Activated T-helper 2 cell treated with anti-CD3 and anti-CD28 coated beads, Interferon-gamma antibody, Interleukin-2, Interleukin-4, amounts not matched to agents 10 μg/mL and 5 μg/mL and 100 μg/mL, durations not matched to agents 14 hours and 24 hours and 36 hours (primary cell): ENCODE measurements around the gene NFS1. TPM values are rescaled to one million over a fixed set of nuclear protein-coding genes. Genes with fewer than 3 reads are reported as not detected.
A peak's percentile ranks its signal among the peaks of the same experiment; 100 is the strongest.

Experiments used
- DNase-seq: peaks from one replicate; pipeline ENCODE4 v3.0.0; 2021; ENCODE audit warnings: low spot score
- H3K27ac Mint-ChIP-seq: one replicate; pipeline ENCODE4 v1.8.0; 2021; ENCODE audit warnings: mixed read lengths
- H3K27me3 Mint-ChIP-seq: one replicate; pipeline ENCODE4 v1.8.0; 2021; ENCODE audit warnings: low read depth, mixed read lengths
- H3K36me3 Mint-ChIP-seq: one replicate; pipeline ENCODE4 v1.8.0; 2021; ENCODE audit warnings: low read depth, mixed read lengths
- H3K4me1 Mint-ChIP-seq: one replicate; pipeline ENCODE4 v1.8.0; 2021; ENCODE audit warnings: low read depth, mixed read lengths
- H3K4me3 Mint-ChIP-seq: one replicate; pipeline ENCODE4 v1.8.0; 2021; ENCODE audit warnings: low read depth, mild to moderate bottlenecking, moderate library complexity, mixed read lengths
- H3K9me3 Mint-ChIP-seq: one replicate; pipeline ENCODE4 v1.8.0; 2021; ENCODE audit warnings: mixed read lengths
- intact Hi-C: fragments of 100-400 bp; cut with micrococcal nuclease; formaldehyde crosslinking; loops from one replicate; pipeline ENCODE4 v1.15.1; 2023
- total RNA-seq: library from RNA; stranded (reverse); gene quantifications from 2 replicates; pipeline ENCODE4 v1.2.3, GENCODE V29; 2022

Gene NFS1
- total RNA-seq, 1 donor from 2014 or later: 39.1 TPM

DNA sequence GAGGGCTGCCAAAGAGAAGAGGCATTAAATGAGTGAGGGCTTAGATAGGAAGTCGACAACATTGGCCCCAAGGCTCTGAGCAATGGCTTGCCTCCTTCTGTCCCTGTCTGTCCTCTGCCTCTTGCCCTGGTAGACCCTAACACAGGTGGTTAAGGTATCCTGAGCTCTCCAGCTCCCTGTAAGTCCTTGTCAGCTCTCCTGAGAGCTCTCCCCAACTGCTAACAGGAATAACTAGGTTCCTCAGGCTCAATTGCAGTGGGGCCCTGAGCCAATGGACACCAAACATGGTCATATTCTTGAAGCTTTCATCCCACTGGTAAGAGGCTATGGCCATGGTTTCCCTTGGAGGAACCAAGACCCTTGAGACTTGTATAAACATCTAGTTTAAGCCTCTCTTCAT lies 29.5 kb downstream of the NFS1 start:
- Mint-ChIP-seq H3K27me3 (no peaks in the 10 kb centered on the region), H3K9me3 (no peaks in the 10 kb centered on the region), H3K36me3 (peaks cover 52% of the 10 kb centered on the region), H3K27ac (no peak overlapping the region), H3K4me3 (no peak overlapping the region), H3K4me1 (peaks cover 4% of the 10 kb centered on the region)
- intact Hi-C loops: no loop called here
- DNase-seq: no peak

DNA sequence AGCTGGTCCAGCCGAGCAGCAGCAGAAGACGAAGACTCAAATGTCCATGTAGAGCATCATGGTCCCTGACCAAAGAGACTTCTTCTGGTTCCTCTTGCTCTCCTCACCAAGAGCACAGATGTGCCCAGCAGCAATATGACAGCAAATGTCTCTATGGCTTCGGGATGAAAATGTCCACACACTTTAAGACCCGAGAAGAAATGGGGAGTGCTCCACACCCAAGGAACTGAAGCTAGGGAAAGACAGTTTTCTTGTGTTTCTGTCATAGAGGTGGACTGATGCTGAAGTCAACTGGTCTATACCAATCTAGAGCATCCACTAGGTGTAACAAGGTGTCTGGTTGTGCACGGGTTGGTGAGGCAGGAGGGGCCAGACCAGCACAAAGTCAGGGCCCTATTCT lies 29.9 kb downstream of the NFS1 start:
- Mint-ChIP-seq H3K4me3 (no peak overlapping the region), H3K27ac (no peak overlapping the region), H3K9me3 (no peaks in the 10 kb centered on the region), H3K27me3 (no peaks in the 10 kb centered on the region), H3K4me1 (peaks cover 4% of the 10 kb centered on the region), H3K36me3 (peaks cover 49% of the 10 kb centered on the region)
- no peak for DNase-seq
- intact Hi-C loops: no loop called here

DNA sequence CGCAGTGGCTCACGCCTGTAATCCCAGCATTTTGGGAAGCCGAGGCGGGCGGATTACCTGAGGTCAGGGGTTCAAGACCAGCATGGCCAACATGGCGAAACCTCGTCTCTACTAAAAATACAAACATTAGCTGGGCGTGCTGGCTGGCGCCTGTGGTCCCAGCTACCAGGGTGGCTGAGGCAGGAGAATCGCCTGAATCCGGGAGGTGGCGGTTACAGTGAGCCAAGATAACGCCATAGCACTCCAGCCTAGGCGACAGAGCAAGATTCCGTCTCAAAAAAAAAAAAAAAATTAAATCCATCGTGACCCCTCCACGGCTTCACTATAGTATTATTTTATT lies 33.2 kb downstream of the NFS1 start:
- no peak overlapping the region for H3K27ac Mint-ChIP-seq
- peaks cover 55% of the 10 kb centered on the region for H3K36me3 Mint-ChIP-seq
- H3K27me3 Mint-ChIP-seq: no peaks in the 10 kb centered on the region
- no peak for DNase-seq
- peaks cover 30% of the 10 kb centered on the region for H3K4me1 Mint-ChIP-seq
- H3K4me3 Mint-ChIP-seq: no peak overlapping the region
- H3K9me3 Mint-ChIP-seq: no peaks in the 10 kb centered on the region
- intact Hi-C loops: no loop called here

DNA sequence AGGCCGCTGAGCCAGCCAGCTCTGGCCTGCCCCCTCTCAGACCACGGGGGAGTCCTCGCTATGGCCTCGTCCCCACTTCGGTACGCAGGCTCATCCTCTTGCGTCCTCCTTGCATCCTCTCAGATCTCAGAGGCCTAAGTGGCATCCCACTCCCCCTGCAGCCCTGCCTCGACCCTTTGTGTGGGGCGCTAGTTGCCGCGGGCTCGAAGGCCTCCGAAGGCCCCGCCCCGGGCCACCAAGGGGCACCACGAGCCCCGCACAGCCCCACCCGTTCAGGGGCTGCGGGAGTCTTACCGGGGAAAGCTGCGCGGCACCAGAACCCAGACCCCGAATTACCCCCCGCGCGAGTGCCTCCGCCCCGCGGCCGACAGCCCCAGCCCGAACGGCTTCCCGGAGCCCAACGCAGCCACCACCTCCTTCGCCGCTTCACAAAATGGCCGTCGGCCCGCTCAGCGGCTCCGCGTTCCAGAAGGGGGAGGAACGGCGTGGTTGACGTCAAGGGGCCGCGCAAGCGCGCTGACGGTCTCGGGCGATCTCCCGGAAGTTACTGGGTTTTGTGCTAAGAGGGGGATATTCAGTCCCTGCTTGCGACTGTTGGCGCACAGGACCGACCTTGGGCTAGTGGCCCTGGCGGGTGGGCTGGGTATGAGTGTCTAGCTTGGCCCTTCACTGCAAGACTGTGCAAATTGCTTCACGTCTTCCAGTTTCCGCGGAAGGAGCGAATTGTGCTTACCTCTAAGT lies 34.5 kb downstream of the NFS1 start, which contains the start of the genes CPNE1 and RBM12:
Gene CPNE1 (minus strand): TSS at position 435 of the 741 bp plus-strand sequence. CDS start 31,977 bp downstream, outside the sequence.
Gene RBM12 (minus strand): TSS at position 435 of the 741 bp plus-strand sequence. CDS start 9,578 bp downstream, outside the sequence.
- Mint-ChIP-seq H3K4me3 (peak within 1 kb of the TSS; percentile 95), H3K36me3 (peaks cover 52% of the 10 kb centered on the region), H3K4me1 (peaks cover 42% of the 10 kb centered on the region)

DNA sequence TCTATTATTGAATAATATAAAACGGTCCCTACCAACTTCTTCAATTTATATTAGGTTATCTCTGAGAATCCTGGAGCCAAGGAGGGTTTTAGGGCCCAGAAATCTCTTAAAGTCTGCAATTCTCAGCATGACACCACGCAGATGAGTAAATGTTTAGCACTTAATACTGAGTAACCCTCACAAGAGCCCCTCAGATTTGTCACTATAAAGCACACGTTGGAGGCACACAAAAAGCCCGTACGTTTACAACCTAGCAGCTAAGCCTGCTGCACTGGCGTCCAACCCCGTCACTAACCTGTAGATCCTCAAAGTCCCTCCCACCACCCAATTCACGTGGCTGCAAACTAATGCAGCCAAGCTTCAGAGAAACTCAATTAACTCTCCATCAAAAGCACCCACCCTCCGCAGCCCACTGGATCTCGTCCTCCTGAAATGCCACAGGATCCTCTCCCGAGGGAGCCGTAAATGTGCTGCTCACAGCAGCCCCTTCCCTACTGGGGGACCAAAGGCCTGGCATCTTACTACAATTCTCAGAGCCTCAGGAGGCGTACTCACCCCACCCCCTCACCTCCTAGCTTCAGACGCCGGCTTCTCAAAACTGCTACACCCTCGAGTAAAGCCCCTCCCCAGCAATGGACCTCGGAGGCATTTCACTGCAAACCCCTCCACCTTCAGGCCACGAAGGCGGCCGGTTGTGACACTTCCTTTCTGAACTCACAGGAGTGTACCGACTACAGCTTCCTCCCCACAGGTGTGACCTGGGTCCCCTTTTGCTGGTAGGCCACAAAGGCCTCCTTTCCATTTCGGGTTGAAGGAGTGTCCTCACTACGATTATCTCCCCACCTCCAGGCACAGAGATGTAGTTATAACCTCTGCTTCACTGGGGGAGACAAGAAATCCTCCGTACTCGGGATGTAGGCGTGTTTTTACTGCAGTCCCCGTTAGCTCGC lies 35.4 kb downstream of the NFS1 start:
- DNase-seq: peak; percentile 60
- Mint-ChIP-seq H3K36me3 (peaks cover 53% of the 10 kb centered on the region), H3K4me3 (peak overlapping the region; percentile 95), H3K27me3 (no peaks in the 10 kb centered on the region), H3K9me3 (no peaks in the 10 kb centered on the region), H3K4me1 (peaks cover 48% of the 10 kb centered on the region), H3K27ac (peak overlapping the region; percentile 99)
- intact Hi-C loops: loop anchor here (1.0 to 5.0 kb wide), 4 partner anchors 36 to 121 kb away; partner anchors contain the start of genes ERGIC3, NFS1, RBM39 and ROMO1

More for the DNA sequence above, 34.5 kb downstream of the NFS1 start, which contains the start of the genes CPNE1 and RBM12:
- Mint-ChIP-seq H3K9me3 (no peaks in the 10 kb centered on the region), H3K27ac (peak within 1 kb of the TSS; percentile 99), H3K27me3 (no peaks in the 10 kb centered on the region)
- peak; percentile 93 for DNase-seq
- intact Hi-C loops: loop anchor here (1.0 to 5.0 kb wide), 4 partner anchors 35 to 122 kb away; partner anchors contain the start of genes ERGIC3, NFS1, RBM39 and ROMO1

DNA sequence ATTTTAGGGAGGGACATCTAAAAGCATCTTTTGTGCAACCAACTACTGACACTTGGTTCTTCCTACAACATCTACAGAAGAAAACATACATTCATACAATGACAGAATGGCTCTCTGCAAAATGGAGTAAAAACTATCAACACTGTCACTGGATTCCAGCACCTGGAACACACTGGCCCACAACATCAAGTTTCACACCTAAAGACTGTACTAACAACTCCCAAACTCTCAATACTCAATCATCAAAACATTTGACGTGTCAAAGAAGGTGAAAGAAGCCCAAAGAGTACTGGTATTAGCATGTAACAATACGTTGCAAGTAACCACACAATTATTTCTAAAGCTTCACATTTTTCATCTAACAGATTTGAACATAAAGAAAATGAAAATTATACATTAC lies 36.6 kb downstream of the NFS1 start:
- H3K36me3 Mint-ChIP-seq: peaks cover 47% of the 10 kb centered on the region
- peaks cover 51% of the 10 kb centered on the region for H3K4me1 Mint-ChIP-seq

DNA sequence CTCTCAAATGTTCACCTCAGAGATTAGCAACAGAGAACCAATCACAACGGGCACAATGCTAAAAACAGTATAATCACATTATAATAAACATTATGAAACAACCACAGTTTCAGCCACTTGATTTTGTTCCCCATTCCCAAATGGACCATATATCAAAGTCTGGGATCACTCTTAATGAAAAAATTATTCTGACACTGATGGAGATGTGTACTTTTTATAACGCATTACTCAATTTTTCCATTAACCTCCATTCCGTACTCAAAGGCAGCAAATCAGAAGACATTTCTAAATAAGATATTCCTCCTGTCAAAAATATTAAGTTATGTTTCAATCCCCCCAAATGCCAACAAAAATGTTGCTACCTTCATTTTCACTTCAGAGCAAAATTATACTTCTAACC lies 37.2 kb downstream of the NFS1 start:
- Mint-ChIP-seq H3K9me3 (no peaks in the 10 kb centered on the region), H3K27me3 (no peaks in the 10 kb centered on the region), H3K4me1 (peaks cover 57% of the 10 kb centered on the region), H3K4me3 (peak overlapping the region; percentile 95), H3K27ac (peak overlapping the region; percentile 99), H3K36me3 (peaks cover 53% of the 10 kb centered on the region)
- DNase-seq: no peak
- intact Hi-C loops: loop anchor here (2.0 to 5.0 kb wide), 2 partner anchors 120 to 293 kb away; partner anchors contain the start of genes ERGIC3 and SCAND1

More for the DNA sequence above, 36.6 kb downstream of the NFS1 start:
- Mint-ChIP-seq H3K4me3 (peak overlapping the region; percentile 95), H3K27me3 (no peaks in the 10 kb centered on the region), H3K27ac (peak overlapping the region; percentile 99), H3K9me3 (no peaks in the 10 kb centered on the region)
- intact Hi-C loops: loop anchor here (5.0 kb wide), 1 partner anchor 120 kb away; the partner anchor contains the start of gene ERGIC3
- DNase-seq: no peak

DNA sequence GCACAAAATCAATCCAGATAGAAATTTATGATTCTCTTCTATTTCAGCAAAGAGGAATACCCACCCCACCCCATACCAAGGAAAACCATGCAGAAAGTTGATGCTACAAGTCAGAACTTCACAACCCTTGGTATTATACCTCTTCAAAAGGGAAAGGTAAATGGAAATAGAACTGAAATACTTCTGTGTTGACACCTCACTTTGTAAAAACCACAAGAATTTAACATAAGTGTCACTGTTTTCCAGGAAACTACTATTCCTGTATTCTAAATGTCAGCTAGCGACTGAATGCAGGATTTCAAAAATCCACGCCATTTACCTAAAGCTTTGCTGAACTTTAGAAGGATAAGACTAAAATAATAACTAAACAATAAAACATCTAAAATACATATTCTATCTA lies 38.1 kb downstream of the NFS1 start:
- DNase-seq: no peak
- H3K4me3 Mint-ChIP-seq: peak overlapping the region; percentile 95
- peaks cover 63% of the 10 kb centered on the region for H3K4me1 Mint-ChIP-seq
- no peaks in the 10 kb centered on the region for H3K27me3 Mint-ChIP-seq
- H3K36me3 Mint-ChIP-seq: peaks cover 58% of the 10 kb centered on the region
- intact Hi-C loops: loop anchor here (2.0 to 5.0 kb wide), 2 partner anchors 119 to 294 kb away; partner anchors contain the start of genes ERGIC3 and SCAND1
- H3K9me3 Mint-ChIP-seq: no peaks in the 10 kb centered on the region
- H3K27ac Mint-ChIP-seq: peak overlapping the region; percentile 99

DNA sequence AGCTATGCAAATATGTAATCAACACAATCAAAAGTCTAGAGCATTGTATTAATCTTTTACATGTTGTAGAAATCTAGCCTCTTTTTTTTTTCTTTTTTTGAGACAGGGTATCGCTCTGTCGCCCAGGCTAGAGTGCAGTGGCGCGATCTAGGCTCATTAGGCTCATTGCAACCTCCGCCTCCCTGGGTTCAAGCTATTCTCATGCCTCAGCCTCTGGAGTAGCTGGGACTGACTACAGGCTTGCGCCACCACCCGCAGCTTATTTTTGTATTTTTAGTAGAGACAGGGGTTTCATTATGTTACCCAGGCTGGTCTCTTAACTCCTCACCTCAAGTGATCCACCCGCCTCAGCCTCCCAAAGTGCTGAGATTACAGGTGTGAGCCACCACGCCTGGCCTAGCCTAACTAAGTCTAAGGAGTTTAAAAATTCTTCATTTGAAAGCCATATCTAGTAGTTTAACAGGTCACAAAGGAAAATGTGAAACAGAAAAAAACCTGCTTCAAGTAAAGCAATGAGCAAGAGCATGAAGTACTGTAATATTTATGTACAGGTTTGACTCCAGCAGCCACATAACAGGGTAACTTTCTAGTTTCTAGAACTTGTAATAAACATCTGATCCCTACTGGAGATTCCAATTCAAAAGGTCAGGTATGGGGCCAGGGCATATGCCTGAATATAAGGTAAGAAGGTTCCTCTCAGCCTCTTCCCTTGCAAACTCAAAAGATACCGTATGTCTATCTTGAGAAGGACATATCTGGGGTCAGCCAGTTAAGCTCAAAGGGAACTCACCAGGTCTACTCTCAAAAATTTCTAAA lies 38.8 kb downstream of the NFS1 start:
- peaks cover 58% of the 10 kb centered on the region for H3K36me3 Mint-ChIP-seq
- peak overlapping the region; percentile 99 for H3K27ac Mint-ChIP-seq
- no peaks in the 10 kb centered on the region for H3K9me3 Mint-ChIP-seq
- H3K4me3 Mint-ChIP-seq: peak overlapping the region; percentile 95
- no peak for DNase-seq
- H3K4me1 Mint-ChIP-seq: peaks cover 63% of the 10 kb centered on the region
- no peaks in the 10 kb centered on the region for H3K27me3 Mint-ChIP-seq
- intact Hi-C loops: loop anchor here (1.0 to 5.0 kb wide), 3 partner anchors 41 to 294 kb away; partner anchors contain the start of genes ERGIC3 and SCAND1

DNA sequence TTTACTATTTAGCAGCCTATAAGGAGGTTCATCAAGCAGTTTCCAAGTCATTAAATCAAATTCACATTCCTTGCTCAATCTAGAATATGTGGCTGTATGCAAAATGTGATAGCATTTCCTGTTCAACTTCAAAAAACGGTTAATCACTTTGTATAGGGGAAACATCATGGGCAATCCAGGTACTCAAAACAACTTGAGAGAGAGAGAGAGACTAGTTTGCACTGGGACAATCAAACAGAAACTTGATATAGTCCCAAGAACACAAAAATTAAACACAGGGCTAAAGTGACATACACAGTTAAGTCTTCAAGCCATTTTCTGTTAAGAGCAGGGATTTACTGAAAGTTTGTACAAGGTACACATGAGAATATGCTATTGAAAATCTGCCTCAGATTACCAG lies 41.9 kb downstream of the NFS1 start:
- Mint-ChIP-seq H3K9me3 (no peaks in the 10 kb centered on the region), H3K4me1 (peaks cover 47% of the 10 kb centered on the region), H3K36me3 (peaks cover 40% of the 10 kb centered on the region), H3K27ac (peak overlapping the region; percentile 77), H3K4me3 (peak overlapping the region; percentile 20), H3K27me3 (no peaks in the 10 kb centered on the region)
- intact Hi-C loops: no loop called here
- no peak for DNase-seq

DNA sequence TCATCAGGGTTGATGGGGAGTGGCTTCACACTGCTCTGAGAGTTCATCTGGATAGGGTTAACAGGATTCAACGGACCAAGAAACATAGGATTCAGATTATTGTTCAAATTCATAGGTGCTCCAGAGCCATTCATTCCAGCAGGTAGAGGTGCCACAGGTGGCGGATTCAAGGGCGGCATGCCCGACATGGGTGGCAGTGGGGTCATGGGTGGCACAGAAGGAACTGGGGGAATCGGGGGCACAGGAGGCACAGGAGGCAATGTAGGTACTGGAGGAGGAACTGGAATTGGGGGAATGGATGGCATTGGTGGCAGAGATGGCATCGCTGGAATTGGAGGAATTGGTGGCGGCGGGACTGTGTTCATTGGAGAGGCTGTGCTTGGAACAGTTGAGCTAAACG lies 44.7 kb downstream of the NFS1 start:
- DNase-seq: no peak
- Mint-ChIP-seq H3K4me3 (no peak overlapping the region), H3K27ac (no peak overlapping the region), H3K4me1 (peaks cover 35% of the 10 kb centered on the region), H3K9me3 (no peaks in the 10 kb centered on the region), H3K36me3 (peaks cover 46% of the 10 kb centered on the region), H3K27me3 (no peaks in the 10 kb centered on the region)
- intact Hi-C loops: no loop called here

DNA sequence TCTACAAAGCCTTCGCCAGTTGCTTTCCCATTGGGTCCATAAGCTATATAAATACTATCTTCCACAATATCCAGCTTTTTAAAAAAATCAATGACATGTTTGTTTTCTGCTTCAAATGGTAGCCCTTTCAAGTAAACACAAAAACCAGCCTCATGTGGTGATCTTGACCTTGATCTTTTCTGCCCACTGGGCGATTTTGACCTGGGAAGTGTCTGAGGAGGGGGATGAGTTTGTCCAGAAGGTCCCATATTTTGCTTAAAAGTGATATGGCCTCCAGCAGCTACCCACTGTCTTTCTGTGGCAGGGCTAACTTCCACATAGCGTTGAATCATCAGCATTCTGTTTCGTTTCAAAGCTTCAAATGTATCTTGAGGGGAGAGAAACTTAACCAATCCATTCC lies 45.3 kb downstream of the NFS1 start:
- H3K9me3 Mint-ChIP-seq: no peaks in the 10 kb centered on the region
- DNase-seq: no peak
- H3K4me3 Mint-ChIP-seq: no peak overlapping the region
- H3K4me1 Mint-ChIP-seq: peaks cover 31% of the 10 kb centered on the region
- peaks cover 46% of the 10 kb centered on the region for H3K36me3 Mint-ChIP-seq
- intact Hi-C loops: no loop called here
- no peak overlapping the region for H3K27ac Mint-ChIP-seq
- H3K27me3 Mint-ChIP-seq: no peaks in the 10 kb centered on the region
